ENCODE measurements around the gene PSAPL1. TPM values are rescaled to one million over a fixed set of nuclear protein-coding genes. Genes with fewer than 3 reads are reported as not detected.

Gene PSAPL1
- polyA plus RNA-seq, 1 donor from 2014 or later, result not detected

GRCh38 chr4:7414736-7415510 lies 19.8 kb downstream of the PSAPL1 start:
- Histone ChIP-seq H3K9ac (ENCODE audit: low read length) (no peak overlapping the region), H3K4me3 (ENCODE audit: low read length) (no peak overlapping the region), H3K27me3 (ENCODE audit: insufficient read depth, low read depth, low read length) (no peaks in the 10 kb centered on the region), H4K20me1 (ENCODE audit: insufficient read depth) (no peaks in the 10 kb centered on the region), H3K4me2 (ENCODE audit: low read length) (no peak overlapping the region), H3K9me2 (ENCODE audit: insufficient read depth, low read length) (no peaks in the 10 kb centered on the region), H3K79me2 (replicated peaks; ENCODE audit: insufficient read depth, low read length) (no peaks in the 10 kb centered on the region), H3K9me3 (ENCODE audit: low read length) (no peaks in the 10 kb centered on the region), H3F3A (ENCODE audit: insufficient read depth, low read length, poor library complexity, severe bottlenecking) (no peaks in the 10 kb centered on the region), H3K36me3 (ENCODE audit: insufficient read depth, low read length) (no peaks in the 10 kb centered on the region), H2AFZ (ENCODE audit: low read depth, low read length) (no peak overlapping the region), H3K27ac (ENCODE audit: low read length) (no peak overlapping the region)
- no peak for TF ChIP-seq SMC3 (conservative IDR thresholded peaks at IDR 0.05; ENCODE audit: poor library complexity)
- TF ChIP-seq POLR2AphosphoS5 (IDR thresholded peaks at IDR 0.05), result no peak
- no peak for TF ChIP-seq TAF1 (IDR thresholded peaks at IDR 0.05; ENCODE audit: low read depth)
- TF ChIP-seq RAD21 (conservative IDR thresholded peaks at IDR 0.05), result no peak
- TF ChIP-seq EP300 (conservative IDR thresholded peaks at IDR 0.05; ENCODE audit: poor library complexity, severe bottlenecking), result no peak
- TF ChIP-seq, protein P1, sequence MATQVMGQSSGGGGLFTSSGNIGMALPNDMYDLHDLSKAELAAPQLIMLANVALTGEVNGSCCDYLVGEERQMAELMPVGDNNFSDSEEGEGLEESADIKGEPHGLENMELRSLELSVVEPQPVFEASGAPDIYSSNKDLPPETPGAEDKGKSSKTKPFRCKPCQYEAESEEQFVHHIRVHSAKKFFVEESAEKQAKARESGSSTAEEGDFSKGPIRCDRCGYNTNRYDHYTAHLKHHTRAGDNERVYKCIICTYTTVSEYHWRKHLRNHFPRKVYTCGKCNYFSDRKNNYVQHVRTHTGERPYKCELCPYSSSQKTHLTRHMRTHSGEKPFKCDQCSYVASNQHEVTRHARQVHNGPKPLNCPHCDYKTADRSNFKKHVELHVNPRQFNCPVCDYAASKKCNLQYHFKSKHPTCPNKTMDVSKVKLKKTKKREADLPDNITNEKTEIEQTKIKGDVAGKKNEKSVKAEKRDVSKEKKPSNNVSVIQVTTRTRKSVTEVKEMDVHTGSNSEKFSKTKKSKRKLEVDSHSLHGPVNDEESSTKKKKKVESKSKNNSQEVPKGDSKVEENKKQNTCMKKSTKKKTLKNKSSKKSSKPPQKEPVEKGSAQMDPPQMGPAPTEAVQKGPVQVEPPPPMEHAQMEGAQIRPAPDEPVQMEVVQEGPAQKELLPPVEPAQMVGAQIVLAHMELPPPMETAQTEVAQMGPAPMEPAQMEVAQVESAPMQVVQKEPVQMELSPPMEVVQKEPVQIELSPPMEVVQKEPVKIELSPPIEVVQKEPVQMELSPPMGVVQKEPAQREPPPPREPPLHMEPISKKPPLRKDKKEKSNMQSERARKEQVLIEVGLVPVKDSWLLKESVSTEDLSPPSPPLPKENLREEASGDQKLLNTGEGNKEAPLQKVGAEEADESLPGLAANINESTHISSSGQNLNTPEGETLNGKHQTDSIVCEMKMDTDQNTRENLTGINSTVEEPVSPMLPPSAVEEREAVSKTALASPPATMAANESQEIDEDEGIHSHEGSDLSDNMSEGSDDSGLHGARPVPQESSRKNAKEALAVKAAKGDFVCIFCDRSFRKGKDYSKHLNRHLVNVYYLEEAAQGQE (IDR thresholded peaks at IDR 0.05; ENCODE audit: borderline replicate concordance), result no peak
- TF ChIP-seq EZH2 (IDR thresholded peaks at IDR 0.05; ENCODE audit: borderline replicate concordance, insufficient read depth, low read length, poor library complexity, severe bottlenecking), result no peak
- TF ChIP-seq CTCF (IDR thresholded peaks at IDR 0.05; ENCODE audit: poor library complexity, severe bottlenecking), result no peak
- no peak for TF ChIP-seq MXI1 (conservative IDR thresholded peaks at IDR 0.05; ENCODE audit: poor library complexity, severe bottlenecking)

DNA sequence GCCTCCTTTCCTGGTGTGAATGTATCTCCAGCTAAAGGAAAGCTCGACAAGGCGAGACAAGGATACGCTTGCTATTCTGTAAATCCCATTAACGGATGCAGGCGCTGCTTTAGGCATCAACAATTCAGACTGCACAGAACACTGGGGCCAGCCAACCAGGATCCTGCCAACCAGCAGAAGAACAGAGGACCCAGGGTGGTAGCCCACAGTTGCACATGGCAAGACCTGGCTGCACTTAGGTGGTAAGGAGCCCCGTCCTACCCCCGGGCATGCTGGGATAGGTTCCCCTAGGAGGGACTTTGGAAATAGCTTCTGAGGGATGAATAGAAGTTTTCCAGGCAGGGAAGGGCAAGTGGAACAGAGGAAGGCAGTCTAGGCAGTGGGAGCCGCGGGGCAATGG lies 20.7 kb downstream of the PSAPL1 start:
- H3K79me2 ChIP-seq (replicated peaks; ENCODE audit: insufficient read depth, low read length), result no peaks in the 10 kb centered on the region
- H3F3A ChIP-seq (ENCODE audit: insufficient read depth, low read length, poor library complexity, severe bottlenecking), result no peaks in the 10 kb centered on the region
- no peak overlapping the region for H3K27ac ChIP-seq (ENCODE audit: low read length)
- no peak overlapping the region for H3K4me3 ChIP-seq (ENCODE audit: low read length)
- H3K4me2 ChIP-seq (ENCODE audit: low read length), result no peak overlapping the region
- H3K9me3 ChIP-seq (ENCODE audit: low read length), result peaks cover 2% of the 10 kb centered on the region
- H3K27me3 ChIP-seq (ENCODE audit: insufficient read depth, low read depth, low read length), result no peaks in the 10 kb centered on the region
- H2AFZ ChIP-seq (ENCODE audit: low read depth, low read length), result no peak overlapping the region
- TF ChIP-seq CTCF (IDR thresholded peaks at IDR 0.05; ENCODE audit: poor library complexity, severe bottlenecking), result no peak
- H3K9ac ChIP-seq (ENCODE audit: low read length), result no peak overlapping the region
- H3K36me3 ChIP-seq (ENCODE audit: insufficient read depth, low read length), result no peaks in the 10 kb centered on the region
- H4K20me1 ChIP-seq (ENCODE audit: insufficient read depth), result no peaks in the 10 kb centered on the region
- no peaks in the 10 kb centered on the region for H3K9me2 ChIP-seq (ENCODE audit: insufficient read depth, low read length)
